ENCODE data around the gene ZNF846.
"Not testable (repeated sequence)": the region's sequence is repeated elsewhere in the genome, so short reads cannot be mapped to it uniquely, and the experiment has no call there.

ZNF846 gene

GRCh38 chr19:9789066-9789465 is 20.5 kb upstream of the ZNF846 start:
- in situ Hi-C loops (cut with HindIII; ENCODE audit: low sequenced_read_pairs) = no loop called here
- DNase-seq (ENCODE audit: low read depth, low spot score) = no peak
- TF ChIP-seq CTCF (IDR thresholded peaks at IDR 0.05; ENCODE audit: low read depth, low read length) = no peak
- H3K4me3 ChIP-seq (ENCODE audit: low read depth, low read length) = no peak overlapping the region

GRCh38 chr19:9788604-9789003 is 20.1 kb upstream of the ZNF846 start:
- in situ Hi-C loops (cut with HindIII; ENCODE audit: low sequenced_read_pairs); DNase-seq (ENCODE audit: low read depth, low spot score); H3K4me3 ChIP-seq (ENCODE audit: low read depth, low read length): not testable (repeated sequence)

- TF ChIP-seq CTCF (IDR thresholded peaks at IDR 0.05; ENCODE audit: low read depth, low read length) = no peak
- no peak overlapping the region for H3K4me3 ChIP-seq (ENCODE audit: low read depth, low read length)
- in situ Hi-C loops (cut with HindIII; ENCODE audit: low sequenced_read_pairs) = no loop called here
- no peak for DNase-seq (ENCODE audit: low read depth, low spot score)
Observed at GRCh38 chr19:9786819-9787218, 18.3 kb upstream of the ZNF846 start.

- in situ Hi-C loops (cut with HindIII; ENCODE audit: low sequenced_read_pairs) = no loop called here
- peak overlapping the region; percentile 73 for H3K4me3 ChIP-seq (ENCODE audit: low read depth, low read length)
- TF ChIP-seq CTCF (IDR thresholded peaks at IDR 0.05; ENCODE audit: low read depth, low read length) = no peak
- no peak for DNase-seq (ENCODE audit: low read depth, low spot score)
Observed at GRCh38 chr19:9786342-9786741, 17.8 kb upstream of the ZNF846 start.

GRCh38 chr19:9785367-9786331 is 17.1 kb upstream of the ZNF846 start:
- in situ Hi-C loops (cut with HindIII; ENCODE audit: low sequenced_read_pairs) = no loop called here
- peak; percentile 96 for DNase-seq (ENCODE audit: low read depth, low spot score)
- peak overlapping the region; percentile 73 for H3K4me3 ChIP-seq (ENCODE audit: low read depth, low read length)
- no peak for TF ChIP-seq CTCF (IDR thresholded peaks at IDR 0.05; ENCODE audit: low read depth, low read length)

- DNase-seq (ENCODE audit: low read depth, low spot score); H3K4me3 ChIP-seq (ENCODE audit: low read depth, low read length); in situ Hi-C loops (cut with HindIII; ENCODE audit: low sequenced_read_pairs): not testable (repeated sequence)
Observed at GRCh38 chr19:9784163-9784496, 15.6 kb upstream of the ZNF846 start.

GRCh38 chr19:9782338-9782737 is 13.8 kb upstream of the ZNF846 start:
- no peak for DNase-seq (ENCODE audit: low read depth, low spot score)
- no peak overlapping the region for H3K4me3 ChIP-seq (ENCODE audit: low read depth, low read length)
- TF ChIP-seq CTCF (IDR thresholded peaks at IDR 0.05; ENCODE audit: low read depth, low read length) = no peak
- in situ Hi-C loops (cut with HindIII; ENCODE audit: low sequenced_read_pairs) = no loop called here

All from astrocyte of the spinal cord (primary cell).